T-helper 9 cell (primary cell): Measurements from ENCODE around the gene CDK5RAP3.
A peak's percentile ranks its signal among the peaks of the same experiment; 100 is the strongest.
"Not testable (repeated sequence)": the region's sequence is repeated elsewhere in the genome, so short reads cannot be mapped to it uniquely, and the experiment has no call there.

Experiments
- DNase-seq: peaks from one replicate; pipeline ENCODE4 v3.0.0-alpha.2; 2020

CDK5RAP3 gene

GRCh38 chr17:48001197-48001596 is 30.3 kb downstream of the CDK5RAP3 start:
- DNase-seq = no peak

- not testable (repeated sequence) for DNase-seq
These were observed 30.7 kb downstream of the CDK5RAP3 start for GRCh38 chr17:48001657-48002056.

- DNase-seq = no peak
These were observed 31.5 kb downstream of the CDK5RAP3 start for GRCh38 chr17:48002266-48002915.

GRCh38 chr17:48002916-48003416 is 32.1 kb downstream of the CDK5RAP3 start:
- DNase-seq = no peak

GRCh38 chr17:48003417-48004151 is 32.7 kb downstream of the CDK5RAP3 start:
- DNase-seq = no peak

GRCh38 chr17:48004983-48005382 is 34.1 kb downstream of the CDK5RAP3 start:
- no peak for DNase-seq

- DNase-seq = no peak
These were observed 36.2 kb downstream of the CDK5RAP3 start for GRCh38 chr17:48006936-48007709.

- DNase-seq = no peak
These were observed 39.3 kb downstream of the CDK5RAP3 start for GRCh38 chr17:48010193-48010592.

- peak; percentile 15 for DNase-seq
These were observed 40.7 kb downstream of the CDK5RAP3 start for GRCh38 chr17:48011405-48012150.

- peak; percentile 52 for DNase-seq
These were observed 41.2 kb downstream of the CDK5RAP3 start for GRCh38 chr17:48012151-48012520.

- DNase-seq = no peak
These were observed 41.7 kb downstream of the CDK5RAP3 start for GRCh38 chr17:48012654-48013053.

GRCh38 chr17:48013876-48014594 is 43.1 kb downstream of the CDK5RAP3 start:
- DNase-seq = no peak

DNA sequence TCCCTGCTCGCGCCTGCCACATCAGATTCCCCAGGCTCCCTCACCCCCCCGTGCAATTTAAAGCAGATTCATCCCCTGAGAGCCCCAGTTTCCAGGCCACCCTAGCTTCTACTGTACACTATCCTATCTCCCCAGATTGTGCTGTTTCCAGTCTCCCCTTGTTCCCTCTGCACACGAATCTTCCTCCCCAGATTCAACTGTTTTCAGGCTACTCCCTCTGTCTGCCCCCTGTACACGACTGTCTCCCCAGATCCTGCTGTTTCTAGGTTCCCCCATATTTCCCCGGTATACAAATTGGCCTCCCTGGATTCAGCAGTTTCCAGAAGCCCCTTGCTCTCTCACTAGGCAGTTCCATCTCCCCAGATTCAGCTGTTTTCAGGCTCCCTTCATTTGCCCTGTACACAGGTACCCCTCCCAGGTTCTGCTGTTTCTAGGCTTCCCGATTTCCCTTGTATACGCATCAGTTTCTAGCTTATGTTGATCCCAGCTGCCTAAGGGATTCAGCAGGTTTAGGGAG is 43.7 kb downstream of the CDK5RAP3 start:
- DNase-seq = no peak

DNA sequence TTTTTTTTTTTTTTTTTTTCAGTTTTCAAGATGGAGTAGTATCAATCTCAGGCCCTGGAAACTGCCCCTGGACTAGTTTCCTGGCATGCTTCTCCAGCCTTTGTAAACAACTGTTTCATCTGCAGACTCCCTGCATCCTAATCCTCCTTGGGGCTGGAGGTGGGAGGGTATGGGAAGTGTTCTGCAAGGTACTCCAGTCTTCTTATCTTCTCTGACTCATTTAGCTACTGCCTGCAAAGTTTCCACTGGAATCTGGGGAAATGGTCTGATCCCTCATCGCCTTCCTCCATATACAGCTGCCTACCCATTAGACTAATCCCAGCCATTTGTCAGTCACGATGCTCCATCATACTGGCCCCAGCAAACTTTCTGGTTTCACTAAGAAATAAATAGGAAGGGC is 45.2 kb downstream of the CDK5RAP3 start:
- DNase-seq = no peak

DNA sequence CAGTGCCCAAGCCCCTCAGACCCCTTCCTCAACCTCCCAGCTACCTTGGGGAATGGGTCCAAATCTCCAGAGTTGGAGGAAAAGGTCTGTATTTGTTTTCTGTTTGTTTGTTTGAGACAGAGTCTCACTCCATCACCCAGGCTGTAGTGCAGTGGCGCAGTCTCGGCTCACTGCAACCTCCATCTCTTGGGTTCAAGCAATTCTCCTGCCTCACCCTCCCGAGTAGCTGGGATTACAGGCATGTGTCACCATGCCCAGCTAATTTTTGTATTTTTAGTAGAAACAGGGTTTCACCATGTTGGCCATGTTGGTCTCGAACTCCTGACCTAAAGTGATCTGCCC is 46.9 kb downstream of the CDK5RAP3 start:
- not testable (repeated sequence) for DNase-seq

- no peak for DNase-seq
These were observed 51.0 kb downstream of the CDK5RAP3 start for GRCh38 chr17:48021934-48022333.

GRCh38 chr17:48022901-48023300 is 52.0 kb downstream of the CDK5RAP3 start:
- DNase-seq = no peak

DNA sequence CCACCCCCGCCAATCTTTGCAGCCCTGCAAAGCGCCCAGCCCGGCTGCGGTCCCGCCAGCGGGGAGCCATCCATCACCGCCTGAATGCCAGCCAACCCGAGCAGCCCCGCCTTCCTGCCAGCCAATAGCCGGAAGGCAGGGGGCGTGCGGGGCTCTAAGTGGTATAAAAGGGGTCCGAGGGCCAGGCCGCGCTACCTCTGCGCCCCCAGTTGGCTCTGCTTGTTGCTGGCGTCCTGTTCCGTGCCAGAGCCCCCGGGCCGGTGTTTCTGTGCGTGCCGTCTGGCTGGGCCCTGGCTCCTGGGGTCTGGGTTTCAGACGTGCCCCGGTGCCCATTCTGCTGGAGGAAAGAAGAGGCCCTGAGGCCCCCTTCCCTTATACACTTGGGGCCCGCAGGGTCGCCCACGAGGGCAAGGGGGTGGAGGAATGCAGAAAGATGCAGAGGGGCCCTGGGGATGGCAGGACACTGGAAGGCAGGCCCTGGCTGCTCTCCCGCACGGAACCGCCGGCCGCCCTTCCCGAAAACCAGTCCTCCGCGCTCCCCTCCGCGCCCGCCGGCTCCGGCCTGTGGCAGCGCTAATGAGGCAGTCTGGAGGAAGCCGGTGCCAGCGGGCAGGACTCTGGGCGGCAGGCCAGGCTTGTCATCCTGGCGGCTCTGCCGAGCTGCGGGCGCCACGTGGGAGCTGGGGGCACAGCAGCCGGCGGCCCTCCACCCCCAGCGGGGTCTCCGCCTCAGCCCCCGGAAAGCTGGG is 52.7 kb downstream of the CDK5RAP3 start:
- peak; percentile 30 for DNase-seq

GRCh38 chr17:48024149-48025039 is 53.5 kb downstream of the CDK5RAP3 start:
- peak; percentile 26 for DNase-seq
